ENCODE data around the gene UQCRC2. TPM values are rescaled to one million over a fixed set of nuclear protein-coding genes. Genes with fewer than 3 reads are reported as not detected.

Gene UQCRC2
- total and polyA plus RNA-seq, 2 donors from 2014 or later: 199 to 314 TPM

DNA sequence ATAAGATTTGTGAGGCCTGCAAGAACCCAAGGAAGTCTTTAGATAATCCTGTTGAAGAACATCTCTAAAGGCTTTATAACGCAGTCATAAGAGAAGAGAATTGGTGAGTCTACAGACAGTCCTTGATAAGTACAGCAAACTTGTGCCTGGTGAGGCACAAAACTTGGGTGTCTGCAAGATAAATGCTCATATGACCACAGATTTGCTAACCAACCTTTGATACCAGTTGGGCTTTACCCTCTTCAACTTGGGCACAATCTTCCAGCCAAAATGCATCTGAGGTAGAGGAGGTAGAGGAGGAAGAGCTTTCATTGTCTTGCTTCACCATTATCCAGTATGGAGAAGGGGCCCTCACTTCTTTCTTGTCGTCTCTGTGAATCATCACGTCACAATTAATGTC is 30.9 kb downstream of the UQCRC2 start:
- H3K4me1 ChIP-seq (ENCODE audit: control insufficient read depth in 2 of 3, insufficient read depth in 2 of 3, low read depth in 1 of 3, low read length in 3 of 3): no peaks in the 10 kb centered on the region
- no peak for DNase-seq
- intact Hi-C loops (cut with DNase I): no loop called here
- no peaks in the 10 kb centered on the region for H3K9me3 ChIP-seq (ENCODE audit: control insufficient read depth in 2 of 3, insufficient read depth in 1 of 3, low read length in 3 of 3)
- no peak overlapping the region for H3K9ac ChIP-seq (ENCODE audit: low read length in 3 of 3)
- H3K4me3 ChIP-seq (ENCODE audit: low read length in 3 of 3): no peak overlapping the region
- TF ChIP-seq, protein P1, sequence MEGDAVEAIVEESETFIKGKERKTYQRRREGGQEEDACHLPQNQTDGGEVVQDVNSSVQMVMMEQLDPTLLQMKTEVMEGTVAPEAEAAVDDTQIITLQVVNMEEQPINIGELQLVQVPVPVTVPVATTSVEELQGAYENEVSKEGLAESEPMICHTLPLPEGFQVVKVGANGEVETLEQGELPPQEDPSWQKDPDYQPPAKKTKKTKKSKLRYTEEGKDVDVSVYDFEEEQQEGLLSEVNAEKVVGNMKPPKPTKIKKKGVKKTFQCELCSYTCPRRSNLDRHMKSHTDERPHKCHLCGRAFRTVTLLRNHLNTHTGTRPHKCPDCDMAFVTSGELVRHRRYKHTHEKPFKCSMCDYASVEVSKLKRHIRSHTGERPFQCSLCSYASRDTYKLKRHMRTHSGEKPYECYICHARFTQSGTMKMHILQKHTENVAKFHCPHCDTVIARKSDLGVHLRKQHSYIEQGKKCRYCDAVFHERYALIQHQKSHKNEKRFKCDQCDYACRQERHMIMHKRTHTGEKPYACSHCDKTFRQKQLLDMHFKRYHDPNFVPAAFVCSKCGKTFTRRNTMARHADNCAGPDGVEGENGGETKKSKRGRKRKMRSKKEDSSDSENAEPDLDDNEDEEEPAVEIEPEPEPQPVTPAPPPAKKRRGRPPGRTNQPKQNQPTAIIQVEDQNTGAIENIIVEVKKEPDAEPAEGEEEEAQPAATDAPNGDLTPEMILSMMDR (IDR thresholded peaks at IDR 0.05; ENCODE audit: borderline replicate concordance, extremely low read depth, insufficient read depth): no peak
- H3K36me3 ChIP-seq (ENCODE audit: control insufficient read depth in 2 of 3, insufficient read depth in 3 of 3, low read length in 3 of 3): peaks cover 18 to 45% (median 39%) of the 10 kb centered on the region in 3 donors
- no peak overlapping the region for H3K27ac ChIP-seq (ENCODE audit: low read depth in 2 of 2, low read length in 2 of 2)
- FAIRE-seq: no peak
- no peaks in the 10 kb centered on the region for H3K27me3 ChIP-seq (ENCODE audit: control insufficient read depth, insufficient read depth, low read length)

DNA sequence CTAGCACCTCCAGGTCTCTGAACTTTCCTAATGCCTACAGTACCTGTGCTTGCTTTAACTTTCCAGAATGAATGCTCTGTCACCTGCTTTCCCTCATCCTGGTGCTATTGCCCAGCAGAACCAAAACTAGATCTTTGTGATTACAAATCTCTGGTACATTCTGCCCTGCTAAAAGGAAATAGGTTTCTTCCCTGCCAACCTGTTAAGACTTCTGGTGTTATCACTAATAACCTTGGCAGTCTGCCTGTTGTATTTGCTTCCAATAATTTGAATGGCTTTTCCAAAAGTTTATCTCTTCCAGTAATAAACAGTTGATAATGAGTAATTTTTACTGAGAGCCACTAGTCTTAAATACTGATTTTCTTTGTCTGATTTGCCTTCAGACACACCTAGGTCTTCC is 32.4 kb downstream of the UQCRC2 start:
- H3K36me3 ChIP-seq (ENCODE audit: control insufficient read depth in 2 of 3, insufficient read depth in 3 of 3, low read length in 3 of 3): peaks cover 9 to 32% (median 25%) of the 10 kb centered on the region in 3 donors
- H3K4me3 ChIP-seq (ENCODE audit: low read length in 3 of 3): no peak overlapping the region
- FAIRE-seq (no peak), DNase-seq (no peak)
- no peaks in the 10 kb centered on the region for H3K9me3 ChIP-seq (ENCODE audit: control insufficient read depth in 2 of 3, insufficient read depth in 1 of 3, low read length in 3 of 3)
- H3K4me1 ChIP-seq (ENCODE audit: control insufficient read depth in 2 of 3, insufficient read depth in 2 of 3, low read depth in 1 of 3, low read length in 3 of 3): no peaks in the 10 kb centered on the region
- no peak overlapping the region for H3K9ac ChIP-seq (ENCODE audit: low read length in 3 of 3)
- H3K27me3 ChIP-seq (ENCODE audit: control insufficient read depth, insufficient read depth, low read length): no peaks in the 10 kb centered on the region
- H3K27ac ChIP-seq (ENCODE audit: low read depth in 2 of 2, low read length in 2 of 2): no peak overlapping the region
- TF ChIP-seq, protein P1 (IDR thresholded peaks at IDR 0.05; ENCODE audit: borderline replicate concordance, extremely low read depth, insufficient read depth): no peak
- intact Hi-C loops (cut with DNase I): no loop called here

DNA sequence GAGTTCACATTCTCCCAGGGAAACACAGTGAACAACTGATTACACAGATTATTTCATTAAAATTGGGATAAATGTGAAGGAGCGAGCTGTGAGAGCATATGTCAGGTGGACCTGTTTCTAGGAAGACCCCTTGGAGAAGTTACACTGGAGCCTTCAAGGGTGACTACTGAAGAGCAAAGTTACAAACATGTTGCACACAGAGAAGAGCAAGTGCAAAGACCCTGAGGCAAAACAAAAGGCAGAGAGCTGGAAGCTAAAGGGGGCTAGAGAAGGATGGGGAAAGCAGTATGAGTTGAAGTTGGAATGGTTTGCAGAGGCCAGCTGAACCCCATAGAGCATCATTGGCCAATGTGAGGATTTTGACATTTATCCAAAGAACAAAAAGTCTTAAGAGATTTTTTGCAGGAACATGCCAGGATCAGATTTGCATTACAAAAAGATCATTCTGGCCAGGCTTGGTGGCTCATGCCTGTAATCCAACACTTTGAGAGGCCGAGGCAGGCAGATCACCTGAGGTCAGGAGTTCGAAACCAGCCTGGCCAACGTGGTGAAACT is 33.6 kb downstream of the UQCRC2 start:
- H3K9ac ChIP-seq (ENCODE audit: low read length in 3 of 3): no peak overlapping the region
- peaks cover 6 to 20% (median 19%) of the 10 kb centered on the region in 3 donors for H3K36me3 ChIP-seq (ENCODE audit: control insufficient read depth in 2 of 3, insufficient read depth in 3 of 3, low read length in 3 of 3)
- TF ChIP-seq, protein P1 (IDR thresholded peaks at IDR 0.05; ENCODE audit: borderline replicate concordance, extremely low read depth, insufficient read depth): no peak
- no peak for FAIRE-seq
- H3K9me3 ChIP-seq (ENCODE audit: control insufficient read depth in 2 of 3, insufficient read depth in 1 of 3, low read length in 3 of 3): no peaks in the 10 kb centered on the region
- DNase-seq: no peak
- intact Hi-C loops (cut with DNase I): no loop called here
- no peak overlapping the region for H3K4me3 ChIP-seq (ENCODE audit: low read length in 3 of 3)
- no peaks in the 10 kb centered on the region for H3K4me1 ChIP-seq (ENCODE audit: control insufficient read depth in 2 of 3, insufficient read depth in 2 of 3, low read depth in 1 of 3, low read length in 3 of 3)
- no peak overlapping the region for H3K27ac ChIP-seq (ENCODE audit: low read depth in 2 of 2, low read length in 2 of 2)
- no peaks in the 10 kb centered on the region for H3K27me3 ChIP-seq (ENCODE audit: control insufficient read depth, insufficient read depth, low read length)

DNA sequence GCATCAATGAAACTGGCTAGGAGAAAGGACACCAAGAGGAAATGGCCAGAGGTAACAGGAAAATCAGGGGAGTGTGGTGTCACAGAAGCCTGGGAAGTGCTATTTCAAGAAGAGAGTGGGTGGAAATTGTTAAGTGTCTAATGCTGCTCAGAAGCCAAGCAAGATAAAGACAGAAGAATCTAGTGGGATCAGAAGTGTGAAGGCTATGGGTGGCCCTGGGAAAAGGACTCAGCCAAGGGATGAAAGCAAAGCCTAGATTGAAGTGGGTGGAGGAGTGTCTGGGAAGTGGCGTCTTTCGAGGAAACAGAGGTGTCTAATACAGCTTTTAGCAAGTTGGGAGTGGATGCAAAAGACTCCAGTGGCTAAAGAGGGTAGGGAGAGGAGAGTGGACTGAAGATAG is 34.3 kb downstream of the UQCRC2 start:
- FAIRE-seq (no peak), DNase-seq (no peak)
- no peaks in the 10 kb centered on the region for H3K27me3 ChIP-seq (ENCODE audit: control insufficient read depth, insufficient read depth, low read length)
- peaks cover 4 to 14% (median 13%) of the 10 kb centered on the region in 3 donors for H3K36me3 ChIP-seq (ENCODE audit: control insufficient read depth in 2 of 3, insufficient read depth in 3 of 3, low read length in 3 of 3)
- H3K4me1 ChIP-seq (ENCODE audit: control insufficient read depth in 2 of 3, insufficient read depth in 2 of 3, low read depth in 1 of 3, low read length in 3 of 3): no peaks in the 10 kb centered on the region
- no peak overlapping the region for H3K4me3 ChIP-seq (ENCODE audit: low read length in 3 of 3)
- H3K27ac ChIP-seq (ENCODE audit: low read depth in 2 of 2, low read length in 2 of 2): no peak overlapping the region
- H3K9me3 ChIP-seq (ENCODE audit: control insufficient read depth in 2 of 3, insufficient read depth in 1 of 3, low read length in 3 of 3): no peaks in the 10 kb centered on the region
- intact Hi-C loops (cut with DNase I): no loop called here
- H3K9ac ChIP-seq (ENCODE audit: low read length in 3 of 3): no peak overlapping the region
- TF ChIP-seq, protein P1 (IDR thresholded peaks at IDR 0.05; ENCODE audit: borderline replicate concordance, extremely low read depth, insufficient read depth): no peak

Data from kidney (tissue), 14 donors.